GM19025 (cell line): Measurements from ENCODE around the gene TUBA8.
A peak's percentile ranks its signal among the peaks of the same experiment; 100 is the strongest.

Experiments
- ATAC-seq: cut with Tn5 transposase; IDR thresholded peaks from one replicate; pipeline ENCODE4 v1.9.1; 2021; ENCODE audit warnings: mild to moderate bottlenecking, low read depth, moderate library complexity; ENCODE audit not compliant: unreplicated experiment

The TUBA8 gene

DNA sequence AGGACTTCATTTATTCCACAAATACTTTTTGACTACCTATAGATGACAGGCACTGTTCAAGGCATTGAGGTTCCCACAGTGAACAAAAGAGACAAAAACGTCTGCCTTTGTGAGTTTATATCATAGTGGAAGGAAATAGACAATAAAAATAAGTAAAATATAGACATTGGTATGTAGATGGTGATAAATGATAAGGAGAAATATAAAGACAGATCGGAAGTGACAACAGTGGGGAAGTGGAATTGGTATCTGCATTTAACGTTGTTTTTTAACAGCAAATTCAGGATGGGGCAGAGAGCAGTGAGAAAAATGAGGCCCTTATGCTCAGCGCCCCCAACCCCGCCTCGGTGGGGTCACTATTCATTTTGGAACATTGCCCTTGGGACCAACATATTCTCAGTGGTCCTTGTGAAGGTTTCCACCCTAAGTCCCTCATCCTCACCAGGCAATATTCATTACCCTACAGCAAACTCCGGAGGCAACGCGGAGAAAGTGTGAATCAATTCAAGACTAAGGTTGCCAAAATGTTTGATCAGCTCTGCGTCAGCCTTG, 33.4 kb upstream of the TUBA8 start:
- ATAC-seq, result no peak

DNA sequence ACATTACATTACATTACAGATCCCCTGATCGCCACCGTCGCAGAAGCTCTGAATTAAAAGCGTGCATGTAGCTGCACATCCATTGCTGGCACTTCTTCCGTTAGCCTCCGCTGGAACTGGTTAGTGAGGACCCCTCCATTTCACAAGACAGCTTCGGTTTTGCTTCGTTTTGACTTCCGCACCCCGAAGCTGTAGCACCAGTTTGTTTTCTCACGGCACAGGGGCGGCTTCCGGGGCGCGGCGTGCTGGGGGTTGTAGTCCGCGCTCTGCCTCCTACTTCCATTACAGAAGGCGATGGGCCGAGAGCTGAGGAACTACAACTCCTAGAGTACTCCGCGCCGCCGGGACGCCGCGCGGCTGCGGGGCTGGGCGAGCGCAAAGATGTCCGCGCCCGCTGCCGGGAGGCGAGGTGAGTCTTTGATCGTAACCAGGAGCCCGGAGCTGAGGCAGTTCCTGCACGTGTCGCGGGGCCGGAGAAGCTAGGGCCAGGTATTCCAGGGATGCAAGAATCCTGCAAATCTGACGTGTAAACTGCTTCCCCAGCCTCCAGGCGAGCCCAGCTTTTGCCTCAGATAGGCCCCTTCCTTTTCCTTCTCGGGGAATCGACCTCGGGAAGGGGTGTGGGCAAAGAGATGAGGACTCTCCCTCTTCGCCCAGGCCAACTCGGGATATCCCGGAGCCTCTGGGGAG, 32.8 kb upstream of the TUBA8 start, which contains the start of gene PEX26:
PEX26 (plus strand) TSS at position 352 of the 690 bp plus-strand sequence. CDS start 387 bp downstream, outside the sequence.
- peak; percentile 92 for ATAC-seq

DNA sequence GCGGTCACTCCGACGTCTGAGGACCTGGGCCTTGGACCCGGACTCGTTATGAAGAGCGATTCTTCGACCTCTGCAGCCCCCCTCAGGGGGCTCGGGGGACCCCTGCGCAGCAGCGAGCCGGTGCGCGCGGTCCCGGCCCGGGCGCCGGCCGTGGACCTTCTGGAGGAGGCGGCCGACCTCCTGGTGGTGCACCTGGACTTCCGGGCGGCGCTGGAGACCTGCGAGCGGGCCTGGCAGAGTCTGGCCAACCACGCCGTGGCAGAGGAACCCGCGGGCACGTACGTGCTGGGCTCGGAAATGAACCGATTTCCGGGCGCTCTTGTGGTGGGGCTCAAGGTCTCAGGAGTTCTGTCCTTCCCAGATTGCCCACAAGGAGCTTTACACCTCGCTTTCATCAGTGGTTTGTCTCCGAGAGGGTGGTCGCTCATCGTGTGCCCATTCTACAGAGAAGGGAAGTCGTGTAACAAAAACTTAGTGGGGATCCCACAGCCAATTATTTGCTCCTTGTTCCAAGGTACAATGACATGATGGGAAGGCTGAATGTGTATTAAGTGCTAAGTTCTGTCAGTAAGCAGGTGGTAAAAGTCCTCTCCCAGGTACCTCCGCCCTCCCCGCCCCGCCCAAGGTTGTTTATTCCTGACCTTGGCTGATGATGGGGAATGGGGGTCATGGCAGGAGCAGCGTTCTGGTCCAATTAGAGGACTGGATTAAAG, 32.1 kb upstream of the TUBA8 start:
- no peak for ATAC-seq

DNA sequence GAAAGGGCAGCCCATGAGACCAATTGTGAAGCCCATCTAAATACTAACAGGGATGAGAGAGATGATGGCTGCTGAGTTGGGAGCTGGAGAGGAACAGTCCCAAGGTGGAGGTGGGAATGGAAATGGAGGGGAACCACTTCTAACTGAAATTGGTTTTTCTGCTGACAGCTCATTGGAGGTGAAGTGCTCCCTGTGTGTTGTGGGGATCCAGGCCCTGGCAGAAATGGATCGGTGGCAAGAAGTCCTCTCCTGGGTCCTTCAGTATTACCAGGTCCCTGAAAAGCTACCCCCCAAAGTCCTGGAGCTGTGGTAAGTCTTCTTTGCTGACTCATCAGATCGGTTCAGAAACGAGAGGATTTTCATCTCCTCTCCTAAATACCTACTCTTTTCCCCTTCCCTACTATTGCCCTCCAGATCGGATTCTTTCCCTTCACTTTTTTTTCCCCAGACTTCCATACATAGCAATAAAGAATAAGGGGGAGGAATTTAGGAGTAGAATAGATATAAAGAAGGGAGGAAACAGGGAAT, 30.8 kb upstream of the TUBA8 start:
- ATAC-seq, result no peak

DNA sequence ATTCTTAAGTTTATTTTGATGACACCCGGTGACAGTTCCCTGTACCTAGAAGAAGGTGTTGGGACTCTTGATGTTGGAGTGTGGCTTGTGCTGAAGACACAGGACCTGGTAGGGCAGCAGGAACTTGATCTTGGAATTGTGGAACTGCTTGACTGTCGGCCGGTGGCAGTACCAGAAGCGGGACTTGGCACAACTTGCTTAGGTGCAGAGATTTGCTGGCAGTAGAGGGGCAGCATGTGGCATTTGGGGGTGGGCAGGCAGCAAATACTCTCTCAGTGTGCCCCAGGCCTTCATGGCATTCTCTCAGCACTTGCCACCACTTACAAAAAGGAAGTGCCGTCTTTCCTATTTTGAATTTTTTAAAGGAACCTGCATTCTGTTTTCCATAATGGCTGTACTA, 29.2 kb upstream of the TUBA8 start:
- no peak for ATAC-seq

DNA sequence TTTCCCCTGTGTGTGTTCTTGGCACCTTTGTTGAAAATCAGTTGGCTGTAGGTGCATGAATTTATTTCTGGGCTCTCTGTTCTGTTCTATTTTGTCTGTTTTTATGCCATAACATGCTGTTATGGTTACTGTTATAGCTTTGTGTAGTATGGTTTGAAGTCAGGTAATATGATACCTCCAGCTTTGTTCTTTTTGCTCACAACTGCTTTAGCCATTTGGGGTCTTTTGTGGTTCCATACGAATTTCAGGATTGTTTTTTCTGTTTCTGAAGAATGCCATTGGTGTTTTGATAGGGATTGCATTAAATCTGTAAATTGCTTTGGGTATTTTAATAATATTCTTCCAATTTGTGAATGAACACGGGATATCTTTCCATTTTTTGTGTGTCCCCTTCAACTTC, 28.1 kb upstream of the TUBA8 start:
- no peak for ATAC-seq

DNA sequence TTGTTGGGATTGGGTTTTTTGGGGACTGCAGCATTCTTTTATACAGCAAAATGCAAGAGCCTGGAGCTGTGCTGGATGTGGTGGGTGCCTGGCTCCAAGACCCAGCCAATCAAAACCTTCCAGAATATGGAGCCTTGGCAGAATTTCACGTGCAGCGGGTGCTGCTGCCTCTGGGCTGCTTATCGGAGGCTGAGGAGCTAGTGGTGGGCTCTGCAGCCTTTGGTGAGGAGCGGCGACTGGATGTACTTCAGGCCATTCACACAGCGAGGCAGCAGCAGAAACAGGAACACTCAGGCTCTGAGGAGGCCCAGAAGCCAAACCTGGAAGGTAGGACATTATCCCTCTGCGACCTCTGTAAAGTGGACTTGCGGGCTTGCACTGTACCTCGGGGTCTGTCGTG, 27.2 kb upstream of the TUBA8 start:
- ATAC-seq, result no peak

DNA sequence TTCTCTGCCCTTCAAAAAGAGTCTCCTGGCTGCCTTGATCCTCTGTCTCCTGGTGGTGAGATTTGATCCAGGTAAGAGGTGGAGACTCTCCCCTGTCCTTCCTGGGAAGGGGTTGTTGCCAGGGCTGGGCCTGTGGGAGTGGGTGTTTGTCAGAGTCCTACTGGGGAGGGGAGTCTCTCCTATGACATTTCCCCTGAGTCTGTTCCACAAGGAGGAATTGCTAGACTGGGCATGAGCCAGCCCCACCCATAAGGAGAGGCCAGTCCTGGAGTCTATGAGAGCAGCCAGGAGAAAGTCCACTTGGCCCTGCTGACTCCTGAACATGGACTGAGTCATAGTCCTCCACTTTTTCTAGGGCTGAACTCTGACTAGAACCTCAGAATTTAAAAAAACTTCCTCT, 25.4 kb upstream of the TUBA8 start:
- ATAC-seq, result no peak

DNA sequence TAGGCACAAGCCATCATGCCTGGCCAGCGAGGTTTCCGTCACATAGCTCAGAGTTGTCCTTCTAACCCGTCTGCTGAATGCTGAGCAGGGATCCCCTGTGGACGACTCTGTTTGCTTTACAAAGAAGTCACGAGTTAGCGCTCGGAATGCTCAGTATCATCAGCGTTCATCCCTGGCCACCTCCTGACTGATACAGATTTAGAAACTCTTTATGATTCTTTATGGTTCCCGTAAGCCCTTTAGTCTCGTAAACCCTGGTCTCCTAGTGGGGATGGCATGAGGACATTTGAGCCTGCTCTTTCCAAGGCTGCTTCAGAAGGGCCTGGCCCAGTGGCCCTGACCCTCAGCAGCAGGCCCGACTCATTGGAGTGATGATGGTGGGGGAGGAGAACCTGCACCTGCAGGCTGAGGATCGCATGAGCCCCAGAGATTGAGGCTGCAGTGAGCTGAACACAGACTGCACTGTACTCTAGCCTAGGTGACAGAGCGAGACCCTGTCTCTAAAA, 23.2 kb upstream of the TUBA8 start:
- no peak for ATAC-seq

DNA sequence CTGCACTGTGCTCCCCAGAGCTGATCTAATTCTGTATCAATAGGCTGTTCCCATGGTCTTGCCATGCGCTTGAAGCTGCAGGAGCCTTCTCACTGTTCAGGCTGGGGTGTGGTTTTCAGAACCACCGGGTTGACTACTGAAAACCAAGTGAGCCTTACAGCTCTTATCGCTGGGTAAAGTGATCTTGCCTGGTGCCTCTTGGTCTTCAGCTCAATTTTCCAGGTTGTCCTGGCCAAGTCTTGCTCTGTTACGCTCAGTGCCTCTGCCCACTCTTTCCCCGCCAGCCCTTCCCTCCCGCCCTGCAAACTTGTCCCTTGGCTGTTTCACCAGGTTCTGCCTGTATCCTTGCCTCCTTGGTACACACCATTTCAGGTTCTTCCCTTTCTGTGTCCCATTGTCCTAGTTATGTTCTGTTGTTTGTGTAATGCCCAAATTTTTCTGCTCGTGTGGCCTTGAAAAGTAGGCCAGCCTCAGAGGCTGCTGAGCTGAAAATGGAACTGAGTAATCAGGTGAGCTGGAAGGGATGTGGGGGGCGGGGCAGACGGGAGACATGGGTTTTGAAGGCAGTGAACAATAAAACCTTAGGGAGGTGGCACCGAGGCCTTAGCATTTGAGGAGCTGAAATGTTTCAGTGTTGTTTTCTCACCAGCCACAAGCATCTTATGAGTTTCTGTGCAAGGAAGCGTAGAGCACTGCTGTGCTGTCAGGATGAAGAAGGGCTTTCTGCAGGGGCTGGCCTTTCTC, 21.6 kb upstream of the TUBA8 start:
- ATAC-seq, result no peak

DNA sequence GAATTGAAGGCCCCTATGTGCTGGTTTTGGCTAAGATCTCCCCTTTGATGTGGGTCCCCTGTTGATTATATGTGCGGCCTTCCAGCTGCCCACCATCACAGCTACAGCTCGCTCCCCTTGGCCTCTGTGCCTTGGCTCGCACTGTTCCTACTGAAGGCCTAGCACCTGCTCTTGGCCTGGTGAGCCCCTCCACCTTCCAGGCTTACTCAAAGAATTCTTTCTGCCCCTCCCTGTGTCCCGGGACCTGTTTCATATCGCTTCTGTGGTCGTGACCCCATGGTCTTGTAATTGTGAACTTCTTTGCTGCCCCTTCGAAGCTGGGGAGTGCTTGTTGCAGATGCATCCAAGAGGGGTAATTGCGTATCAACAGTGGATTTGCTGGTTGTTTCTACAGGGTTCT, 20.3 kb upstream of the TUBA8 start:
- ATAC-seq, result no peak

DNA sequence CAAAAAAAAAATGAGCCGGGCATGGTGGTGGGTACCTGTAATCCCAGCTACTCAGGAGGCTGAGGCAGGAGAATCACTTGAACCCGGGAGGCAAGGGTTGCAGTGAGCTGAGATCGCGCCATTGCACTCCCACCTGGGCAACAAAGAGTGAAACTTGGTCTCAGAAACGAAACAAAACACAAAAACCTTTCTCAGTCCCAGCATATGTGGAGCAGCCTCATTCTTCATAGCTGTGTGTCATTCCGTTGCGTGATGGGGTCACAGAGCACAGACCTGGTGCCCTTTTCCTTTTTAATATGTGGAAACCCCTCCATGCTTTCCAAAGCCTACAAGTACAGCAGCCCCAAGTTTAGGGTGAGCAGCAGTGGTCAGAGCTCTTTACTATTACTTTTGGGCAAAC, 19.1 kb upstream of the TUBA8 start:
- no peak for ATAC-seq

DNA sequence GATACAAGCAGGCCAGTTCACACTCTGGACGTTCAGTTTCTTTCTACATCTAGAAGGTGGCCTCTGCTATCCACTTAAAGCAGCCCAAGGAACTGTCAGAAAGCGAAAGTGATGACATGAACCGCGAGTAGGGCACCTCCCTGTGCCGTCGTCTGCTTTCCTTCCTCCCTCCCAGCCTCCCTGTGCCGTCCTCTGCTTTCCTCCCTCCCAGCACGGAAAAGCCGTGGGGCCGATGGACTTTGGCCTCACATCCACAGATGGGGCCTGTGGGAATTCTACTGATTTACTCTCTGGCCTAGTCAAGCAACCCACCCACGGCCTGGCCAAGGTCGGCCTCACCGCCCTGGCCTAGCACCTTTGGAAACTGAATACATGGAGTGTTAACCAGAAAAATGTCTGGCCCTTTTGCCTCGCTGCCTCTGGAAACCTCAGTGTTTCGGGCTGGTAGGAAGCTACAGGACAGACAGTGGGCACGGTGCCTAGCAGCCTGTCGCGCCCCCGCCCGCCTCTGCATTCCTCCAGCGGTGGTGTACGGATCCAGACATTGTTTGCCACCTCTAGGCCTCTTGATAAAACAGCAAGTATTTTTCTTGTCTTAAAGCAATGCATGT, 18.6 kb upstream of the TUBA8 start:
- ATAC-seq, result no peak

DNA sequence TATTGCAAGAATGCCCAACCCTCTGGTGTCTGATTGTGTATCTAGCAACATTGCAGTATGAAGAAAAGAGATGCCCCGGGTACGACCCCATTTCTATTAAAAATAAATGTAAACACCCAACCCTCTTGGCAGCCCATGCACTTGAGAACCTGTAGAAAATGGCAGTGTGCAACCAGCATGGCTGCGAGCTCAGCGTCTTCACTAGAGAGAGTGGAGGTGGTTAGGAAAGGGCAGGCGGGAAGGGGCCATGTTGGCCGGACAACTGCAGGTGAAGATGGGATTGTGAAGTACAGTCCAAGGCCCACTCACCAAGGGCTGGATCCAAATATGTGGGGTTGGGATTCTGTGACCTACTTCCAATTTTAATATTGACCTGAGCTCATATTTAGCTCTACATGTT, 16.9 kb upstream of the TUBA8 start:
- no peak for ATAC-seq

DNA sequence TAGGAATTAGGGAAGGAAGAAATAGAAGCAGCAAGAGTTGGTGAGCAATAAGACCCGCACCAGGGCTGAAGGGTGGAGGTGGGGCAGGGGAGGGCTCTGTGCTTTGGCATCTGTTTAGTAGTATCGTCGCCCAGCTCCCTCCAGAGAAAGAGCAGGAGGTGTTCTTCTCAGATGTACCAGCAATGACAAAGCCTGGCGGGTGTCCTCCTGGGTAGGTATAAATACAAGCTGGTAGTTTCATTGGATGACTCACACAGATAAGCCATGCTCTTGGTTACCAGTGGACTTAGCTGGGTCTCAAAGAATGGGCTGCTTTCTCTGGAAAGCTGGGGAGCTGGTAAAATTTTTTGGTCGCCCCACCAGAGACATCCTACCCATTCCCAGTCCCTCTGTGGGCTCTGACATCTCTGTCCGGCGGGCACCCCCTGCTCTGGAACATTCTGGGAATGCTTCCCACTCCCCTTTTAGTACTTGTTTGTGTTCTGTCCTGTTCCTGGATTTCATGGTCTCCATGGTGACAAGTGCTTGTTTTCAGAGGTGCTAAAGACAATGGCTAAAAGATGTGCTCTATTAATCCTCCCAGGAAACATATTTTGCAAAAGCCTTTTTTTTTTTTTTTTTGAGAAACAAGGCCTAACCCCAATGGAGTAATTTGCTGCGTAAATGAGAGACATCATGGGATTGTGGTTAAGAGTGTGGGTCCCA, 15.4 kb upstream of the TUBA8 start:
- ATAC-seq, result no peak

DNA sequence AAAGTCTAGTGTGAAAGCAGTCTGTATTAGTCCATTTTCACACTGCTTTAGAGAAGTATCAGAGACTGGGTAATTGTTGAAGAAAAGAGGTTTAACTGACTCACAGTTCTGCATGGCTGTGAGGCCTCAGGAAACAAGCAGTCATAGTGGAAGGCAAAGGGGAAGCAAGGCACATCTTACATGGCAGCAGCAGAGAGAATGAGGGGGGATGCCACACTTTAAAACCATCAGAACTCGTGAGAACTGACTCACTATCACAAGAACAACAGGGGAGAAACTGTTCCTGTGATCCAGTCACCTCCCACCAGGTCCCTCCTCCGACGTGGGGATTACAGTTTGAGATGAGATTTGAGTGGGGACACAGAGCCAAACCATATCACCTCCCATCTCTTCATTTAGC, 13.8 kb upstream of the TUBA8 start:
- ATAC-seq, result no peak

DNA sequence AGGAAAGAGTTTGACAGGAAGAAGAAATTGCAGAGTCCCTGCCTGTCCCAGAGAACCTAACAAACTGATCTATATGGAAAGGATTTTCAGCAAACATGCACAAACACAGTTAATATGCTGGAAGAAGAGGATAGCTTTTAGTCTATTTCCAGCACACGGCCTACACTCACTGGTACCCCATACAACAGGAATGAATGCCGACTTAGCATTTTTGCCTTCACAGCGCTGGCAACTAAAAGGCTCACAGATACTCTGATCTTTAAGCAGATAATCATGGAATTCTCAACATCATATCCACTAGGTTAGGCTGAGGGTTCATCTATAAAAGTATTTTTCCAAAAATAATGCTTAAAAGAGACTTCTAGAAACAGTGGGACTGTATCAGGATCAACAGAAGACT, 9.8 kb upstream of the TUBA8 start:
- ATAC-seq, result no peak

DNA sequence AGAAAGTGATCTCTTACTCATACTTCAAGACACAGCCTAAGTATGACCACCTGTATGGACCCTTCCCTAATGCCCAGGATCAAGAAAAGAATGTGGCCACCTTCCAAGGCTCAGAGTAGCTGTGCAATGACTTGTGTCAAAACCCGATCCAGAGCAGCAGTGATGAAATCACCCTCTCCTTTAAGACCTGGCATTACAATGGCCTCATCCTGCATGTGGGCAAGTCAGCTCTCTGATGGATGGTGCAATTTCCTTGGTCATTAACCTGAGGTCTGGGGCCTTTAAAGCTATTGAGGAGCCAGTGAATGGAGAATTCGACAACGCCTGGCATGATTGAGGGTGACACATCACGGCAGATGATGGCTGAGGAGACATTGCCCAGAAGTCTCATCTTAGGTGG, 9.1 kb upstream of the TUBA8 start:
- ATAC-seq, result no peak

DNA sequence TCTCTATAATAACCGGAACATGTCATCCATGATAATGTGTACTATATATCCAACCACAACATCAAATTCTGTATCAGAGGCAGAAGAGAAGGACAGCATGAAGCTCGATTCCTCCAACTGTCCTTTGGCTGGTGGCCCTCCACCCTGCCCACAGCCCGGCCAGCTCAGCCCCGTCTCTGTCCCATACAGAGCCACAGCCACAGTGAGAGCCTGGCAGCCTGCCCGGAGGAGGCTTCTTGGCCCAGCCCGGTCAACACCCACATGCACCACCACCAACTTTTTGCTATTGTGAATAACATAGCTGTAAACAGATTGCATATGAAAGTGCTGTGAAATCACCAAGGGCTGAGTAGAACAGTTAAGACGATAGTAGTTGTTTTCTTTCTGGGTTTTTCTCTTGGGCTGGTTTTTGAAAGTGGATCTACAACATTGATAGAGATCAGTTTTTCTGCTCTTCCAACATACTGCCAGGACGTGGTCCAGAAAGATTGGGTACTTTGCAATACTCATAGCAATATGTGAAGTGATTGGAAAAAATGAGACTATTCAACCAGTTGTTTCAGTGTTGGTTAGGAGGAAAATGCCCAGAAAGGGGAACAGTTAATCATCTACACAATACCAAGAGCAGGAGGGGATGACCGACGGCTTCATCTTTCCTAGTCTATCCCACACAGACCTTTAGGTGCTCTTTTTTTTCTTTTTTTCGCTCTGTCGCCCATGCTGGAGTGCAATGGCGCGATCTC, 6.9 kb upstream of the TUBA8 start:
- no peak for ATAC-seq
